ENCODE data around the gene EHBP1.
"Not testable (repeated sequence)": the region's sequence is repeated elsewhere in the genome, so short reads cannot be mapped to it uniquely, and the experiment has no call there.

The EHBP1 gene

DNA sequence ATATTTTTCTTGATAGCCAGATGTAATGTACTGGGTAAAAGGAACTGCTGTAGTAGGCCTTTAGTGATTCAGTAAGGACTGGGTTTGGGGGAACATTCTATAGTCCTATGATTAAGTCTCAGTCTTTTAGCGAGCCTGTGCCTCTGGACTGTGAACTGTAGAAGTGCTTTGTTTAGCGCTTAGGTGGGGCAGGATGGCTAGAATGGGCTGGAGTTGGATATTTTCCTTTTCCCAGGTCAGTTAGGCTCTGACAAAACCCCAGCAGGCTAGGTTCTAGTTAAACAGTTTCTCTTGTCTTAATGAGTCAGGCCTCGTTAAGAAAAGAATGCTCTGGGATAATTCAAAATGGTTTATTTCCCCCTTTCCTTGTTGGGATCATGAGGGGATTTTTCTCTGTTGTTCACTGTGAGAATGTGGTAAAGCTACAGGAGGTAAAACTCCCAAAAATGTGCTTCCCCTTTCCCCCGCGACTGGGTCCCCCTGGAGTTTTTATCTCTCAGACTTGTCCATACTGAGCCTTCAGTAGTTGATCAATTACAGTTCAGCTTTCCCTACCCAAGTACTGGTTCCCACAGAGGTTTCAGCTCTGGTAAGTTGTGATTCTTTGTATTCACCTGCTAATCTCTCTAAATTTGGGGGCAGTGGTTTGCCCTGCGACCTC lies 31.5 kb downstream of the EHBP1 start:
- DNase-seq (ENCODE audit: low spot score) = no peak

DNA sequence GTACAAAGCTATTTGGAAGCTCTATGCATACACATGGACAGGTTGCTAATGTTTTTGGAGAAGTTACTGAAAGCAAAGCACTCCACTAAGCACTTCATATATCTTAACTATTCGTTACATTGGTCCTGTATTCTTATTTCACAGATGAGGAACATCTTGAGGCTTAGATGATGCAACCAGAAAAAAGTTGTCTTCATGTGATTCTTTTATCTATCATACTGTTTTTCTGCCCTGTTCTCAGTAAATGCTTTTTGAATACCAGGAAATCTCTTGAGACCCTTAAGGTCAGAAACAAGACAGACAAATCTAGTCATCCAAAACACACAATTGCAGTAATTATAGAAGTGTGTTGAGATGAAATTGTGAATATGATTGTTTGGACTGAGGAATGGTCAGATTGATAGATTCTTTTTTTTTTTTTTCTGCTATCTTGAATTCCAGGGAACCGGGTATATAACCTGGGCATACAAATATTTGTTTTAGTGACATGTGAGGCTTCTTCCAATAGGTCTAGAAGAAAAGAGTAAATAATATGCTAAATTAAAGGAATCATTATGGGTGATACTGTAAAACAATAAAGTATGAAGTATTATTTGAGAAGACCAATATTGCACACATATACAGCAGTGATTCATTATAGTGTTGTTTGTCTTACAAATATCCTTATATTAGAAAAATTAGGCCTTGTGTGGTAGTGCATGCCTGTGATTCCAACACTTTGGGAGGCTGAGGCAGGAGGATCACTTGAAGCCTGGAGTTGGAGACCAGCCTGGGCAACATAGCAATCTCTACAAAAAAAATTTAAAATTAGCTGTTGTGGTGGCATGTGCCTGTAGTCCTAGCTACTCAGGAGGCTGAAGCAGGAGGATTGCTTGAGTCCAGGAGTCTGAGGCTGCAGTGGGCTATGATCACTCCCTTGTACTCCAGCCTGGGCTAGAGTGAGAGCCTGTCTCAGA lies 33.7 kb downstream of the EHBP1 start:
- DNase-seq (ENCODE audit: low spot score) = no peak

DNA sequence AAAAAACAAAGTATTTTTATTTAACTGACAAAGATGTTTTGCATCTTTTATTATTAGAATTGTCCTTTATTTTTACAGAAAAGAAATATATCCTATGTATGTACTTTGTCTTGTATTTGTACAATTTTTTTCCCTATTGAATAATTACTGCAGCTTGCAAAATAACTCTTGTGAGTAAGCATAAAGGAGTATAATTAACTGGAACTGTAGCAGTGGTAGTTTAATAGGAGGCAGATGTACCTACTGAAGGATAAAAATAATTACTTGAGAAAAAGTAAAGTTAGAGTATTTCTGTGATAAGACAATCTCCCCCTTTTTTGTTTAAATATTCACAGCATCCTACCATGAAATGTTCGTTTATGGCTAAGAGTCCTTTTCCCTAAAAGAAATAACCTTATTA lies 34.7 kb downstream of the EHBP1 start:
- peak; percentile 30 for DNase-seq (ENCODE audit: low spot score)

DNA sequence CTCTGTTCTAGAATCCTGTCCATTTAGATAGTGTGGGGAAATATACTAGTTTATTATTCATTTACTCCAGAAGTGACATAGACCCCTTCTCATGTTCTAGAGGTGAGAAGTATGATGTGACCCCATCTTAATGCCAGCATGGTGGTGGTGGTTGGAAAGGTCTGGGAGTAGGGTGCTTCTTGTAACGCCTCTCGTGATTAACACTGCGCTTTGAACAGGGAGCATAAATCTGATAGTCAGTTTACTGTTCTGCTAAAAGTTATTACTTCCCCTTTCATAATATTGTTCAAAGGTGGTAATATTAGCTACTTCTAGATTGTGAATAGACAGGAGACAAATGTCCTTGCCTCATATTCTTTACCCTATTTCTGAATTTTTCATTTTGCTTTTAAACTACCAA lies 35.6 kb downstream of the EHBP1 start:
- DNase-seq (ENCODE audit: low spot score) = no peak

DNA sequence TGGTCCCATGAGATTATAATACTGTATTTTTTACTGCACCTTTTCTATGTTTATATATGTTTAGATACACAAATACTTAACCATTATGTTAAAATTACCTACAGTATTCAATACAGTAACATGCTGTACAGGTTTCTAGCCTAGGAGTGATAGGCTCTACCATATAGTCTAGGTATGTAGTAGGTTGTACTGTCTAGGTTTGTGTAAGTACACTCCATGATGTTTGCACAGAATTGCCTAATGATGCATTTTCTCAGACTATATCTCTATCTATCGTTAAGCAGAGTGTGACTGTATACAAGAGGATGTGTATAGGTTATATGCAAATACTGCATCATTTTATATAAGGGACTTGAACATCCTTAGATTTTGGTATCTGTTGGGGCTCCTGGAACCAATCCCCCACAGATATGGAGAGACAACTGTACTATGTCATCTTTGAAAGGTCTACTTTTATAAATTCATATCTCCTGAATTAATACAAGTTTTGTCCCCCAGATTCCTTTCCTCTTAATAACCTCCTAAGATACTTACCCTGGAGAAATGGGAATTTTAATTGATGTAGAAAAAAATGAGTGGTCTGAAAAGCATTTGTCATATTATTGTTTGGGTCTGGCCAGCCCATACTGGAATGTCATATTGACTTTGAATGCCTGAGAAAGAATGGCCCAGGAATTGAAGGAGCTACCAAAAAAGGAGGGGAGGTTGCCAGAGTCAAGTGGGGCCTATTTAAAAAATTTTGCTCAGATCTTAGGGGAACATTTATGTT lies 36.6 kb downstream of the EHBP1 start:
- peak; percentile 31 for DNase-seq (ENCODE audit: low spot score)

DNA sequence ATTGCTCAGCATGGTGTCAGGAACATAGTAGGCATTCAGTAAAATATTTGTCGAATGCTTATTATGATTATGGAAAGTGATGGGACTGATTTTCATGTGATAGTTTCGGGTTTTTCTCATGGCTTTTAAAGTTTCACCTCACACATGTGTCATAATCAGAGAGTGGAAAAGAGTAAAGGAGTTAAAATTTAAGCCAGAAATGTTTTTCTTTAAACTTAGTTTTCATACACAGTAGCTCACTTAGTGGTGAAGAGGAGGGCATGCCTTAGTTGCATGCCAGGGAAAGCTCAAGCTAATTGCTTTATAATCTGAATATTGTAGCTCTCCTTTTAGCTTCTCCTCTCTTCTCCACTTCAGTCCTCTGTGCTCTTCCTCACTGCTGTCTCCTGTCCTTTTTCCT lies 38.0 kb downstream of the EHBP1 start:
- DNase-seq (ENCODE audit: low spot score) = no peak

DNA sequence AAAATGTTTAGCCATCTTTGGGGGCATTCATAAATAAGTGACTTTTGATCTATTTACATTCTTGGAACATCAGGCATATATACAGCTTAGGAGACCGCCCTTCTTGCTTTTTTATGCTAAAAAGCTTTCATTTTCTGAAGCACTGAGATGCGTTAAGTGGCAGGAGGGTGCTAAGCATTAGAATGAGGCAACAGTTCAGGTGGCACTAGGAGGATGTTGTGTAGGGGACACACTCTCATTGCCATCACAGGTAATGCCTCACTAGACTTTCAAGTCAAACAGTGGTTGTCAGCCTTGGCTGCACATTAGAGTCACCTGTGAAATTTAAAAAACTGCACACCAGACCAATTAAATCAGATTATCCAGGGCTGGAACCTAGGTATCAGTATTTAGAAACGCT lies 39.1 kb downstream of the EHBP1 start:
- no peak for DNase-seq (ENCODE audit: low spot score)

DNA sequence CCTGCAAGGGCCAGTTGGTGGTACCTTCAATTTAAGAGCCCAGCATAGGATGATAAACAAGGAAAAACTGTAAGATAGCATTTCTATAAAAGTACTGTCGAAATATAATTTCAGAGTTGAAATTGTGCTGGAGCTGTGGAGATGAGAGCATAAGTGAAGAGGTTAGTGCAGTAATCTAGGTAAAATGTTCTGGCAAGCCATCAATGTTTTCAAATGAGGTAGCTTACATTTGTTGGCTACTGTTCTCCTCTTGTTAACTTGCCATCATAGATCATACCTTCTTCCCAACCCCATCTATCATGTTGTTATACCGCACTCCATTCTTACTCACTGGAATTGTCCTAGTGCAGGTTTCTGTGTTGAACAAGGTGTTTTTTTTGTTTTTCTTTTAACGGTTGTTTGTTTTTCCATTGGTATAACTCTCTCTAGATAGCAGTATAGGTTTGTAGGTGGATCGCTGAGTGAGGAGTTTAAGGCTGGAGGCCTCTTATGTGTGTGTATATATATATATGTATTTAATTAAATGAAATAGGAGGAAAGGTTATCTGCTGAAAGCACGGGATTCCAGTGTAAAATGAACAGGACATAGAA lies 40.5 kb downstream of the EHBP1 start:
- DNase-seq (ENCODE audit: low spot score) = no peak

DNA sequence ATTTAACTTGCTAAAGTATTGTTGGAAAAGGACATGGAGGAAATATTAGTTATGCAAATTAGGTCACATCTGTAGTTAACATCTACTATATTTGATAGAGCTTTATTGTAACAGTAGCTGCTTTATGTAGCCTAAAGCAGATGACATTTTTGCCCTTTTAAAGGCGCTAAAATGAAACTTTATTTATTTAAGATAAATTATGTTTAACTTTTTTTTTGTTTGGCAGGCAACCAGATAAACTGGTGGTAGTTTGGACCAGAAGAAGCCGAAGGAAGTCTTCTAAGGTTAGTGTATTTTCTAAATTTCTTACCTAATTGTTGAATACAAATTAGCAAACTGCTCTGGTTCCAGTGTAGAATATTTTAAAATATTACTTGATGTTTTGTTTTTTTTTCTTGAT lies 41.7 kb downstream of the EHBP1 start:
- DNase-seq (ENCODE audit: low spot score) = no peak

DNA sequence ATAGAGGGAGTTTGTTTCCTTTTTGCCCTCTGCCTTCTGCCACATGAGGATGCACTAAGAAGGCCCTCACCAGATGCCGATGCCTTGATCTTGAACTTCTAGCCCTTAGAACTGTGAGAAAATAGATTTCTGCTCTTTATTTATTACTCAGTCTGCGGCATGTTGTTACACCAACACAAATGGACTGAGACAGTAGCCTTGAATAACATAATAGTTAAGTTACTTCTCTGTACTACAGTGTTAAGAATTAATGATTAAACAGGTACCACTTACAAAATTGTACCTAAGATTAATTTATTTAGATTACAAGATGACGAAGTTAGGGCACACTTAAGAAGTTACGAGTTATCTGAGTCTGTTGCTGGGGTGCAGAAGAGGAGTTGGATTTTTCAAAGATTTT lies 42.4 kb downstream of the EHBP1 start:
- DNase-seq (ENCODE audit: low spot score) = no peak

DNA sequence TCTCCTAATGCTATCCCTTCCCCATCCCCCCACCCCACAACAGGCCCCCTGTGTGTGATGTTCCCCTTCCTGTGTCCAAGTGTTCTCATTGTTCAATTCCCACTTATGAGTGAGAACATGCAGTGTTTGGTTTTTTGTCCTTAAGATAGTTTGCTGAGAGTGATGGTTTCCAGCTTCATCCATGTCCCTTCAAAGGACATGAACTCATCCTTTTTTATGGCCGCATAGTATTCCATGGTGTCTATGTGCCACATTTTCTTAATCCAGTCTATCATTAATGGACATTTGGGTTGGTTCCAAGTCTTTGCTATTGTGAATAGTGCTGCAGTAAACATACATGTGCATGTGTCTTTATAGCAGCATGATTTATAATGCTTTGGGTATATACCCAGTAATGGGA lies 43.6 kb downstream of the EHBP1 start:
- DNase-seq (ENCODE audit: low spot score) = not testable (repeated sequence)

DNA sequence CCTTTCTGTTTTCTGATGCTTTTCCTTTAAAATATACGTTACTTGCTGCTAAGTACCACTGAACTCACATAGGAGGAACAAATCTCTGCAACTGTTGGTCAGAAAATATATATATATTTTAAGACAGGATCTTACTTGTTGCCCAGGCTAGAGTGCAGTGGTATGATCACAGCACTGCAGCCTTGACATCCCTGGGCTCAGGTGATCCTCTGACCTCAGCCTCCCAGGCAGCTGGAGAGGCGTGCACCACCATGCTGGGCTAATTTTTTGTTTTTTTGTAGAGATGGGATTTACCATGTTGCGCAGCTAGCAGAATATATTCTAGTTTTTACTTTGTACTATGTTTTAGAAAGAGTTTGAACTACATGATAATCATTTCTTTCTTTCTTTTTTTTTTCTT lies 51.5 kb downstream of the EHBP1 start:
- DNase-seq (ENCODE audit: low spot score) = no peak

DNA sequence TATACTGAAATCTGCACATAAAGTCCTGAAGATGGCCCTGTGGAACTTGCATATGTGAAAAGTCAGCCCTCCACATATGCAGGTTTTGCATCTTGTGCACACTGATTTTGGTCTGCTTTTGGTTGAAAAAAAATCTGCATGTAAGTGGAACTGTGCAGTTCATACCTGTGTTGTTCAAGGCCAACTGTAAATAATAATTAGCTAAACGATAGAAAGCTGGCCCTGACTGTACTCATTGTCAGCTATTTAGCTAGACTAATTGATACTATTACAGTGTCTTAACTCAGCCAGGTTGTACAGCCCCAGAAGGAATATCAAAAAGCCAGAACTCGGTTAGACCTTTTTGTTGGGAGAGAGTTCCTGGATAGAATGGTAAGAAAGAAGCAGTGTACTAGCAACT lies 54.5 kb downstream of the EHBP1 start:
- DNase-seq (ENCODE audit: low spot score) = no peak

DNA sequence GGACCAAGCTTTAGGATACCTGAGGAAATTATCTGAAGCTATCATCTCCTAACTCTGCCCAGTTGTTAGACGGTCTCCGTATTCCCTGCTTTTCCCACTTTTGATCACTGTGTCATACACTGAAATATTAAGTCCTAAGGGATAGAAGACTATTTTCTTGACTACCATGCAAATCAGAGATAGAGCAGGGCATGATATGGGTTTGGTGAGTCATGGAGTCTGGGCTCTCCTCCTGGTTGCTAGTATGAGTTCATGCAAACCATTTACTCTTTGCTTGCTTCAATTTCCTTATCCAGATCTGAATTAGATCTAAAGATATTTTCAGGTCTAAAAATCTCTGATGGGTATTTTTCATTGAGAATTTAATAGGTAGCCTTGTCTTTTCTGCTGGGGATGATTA lies 55.0 kb downstream of the EHBP1 start:
- peak; percentile 64 for DNase-seq (ENCODE audit: low spot score)

DNA sequence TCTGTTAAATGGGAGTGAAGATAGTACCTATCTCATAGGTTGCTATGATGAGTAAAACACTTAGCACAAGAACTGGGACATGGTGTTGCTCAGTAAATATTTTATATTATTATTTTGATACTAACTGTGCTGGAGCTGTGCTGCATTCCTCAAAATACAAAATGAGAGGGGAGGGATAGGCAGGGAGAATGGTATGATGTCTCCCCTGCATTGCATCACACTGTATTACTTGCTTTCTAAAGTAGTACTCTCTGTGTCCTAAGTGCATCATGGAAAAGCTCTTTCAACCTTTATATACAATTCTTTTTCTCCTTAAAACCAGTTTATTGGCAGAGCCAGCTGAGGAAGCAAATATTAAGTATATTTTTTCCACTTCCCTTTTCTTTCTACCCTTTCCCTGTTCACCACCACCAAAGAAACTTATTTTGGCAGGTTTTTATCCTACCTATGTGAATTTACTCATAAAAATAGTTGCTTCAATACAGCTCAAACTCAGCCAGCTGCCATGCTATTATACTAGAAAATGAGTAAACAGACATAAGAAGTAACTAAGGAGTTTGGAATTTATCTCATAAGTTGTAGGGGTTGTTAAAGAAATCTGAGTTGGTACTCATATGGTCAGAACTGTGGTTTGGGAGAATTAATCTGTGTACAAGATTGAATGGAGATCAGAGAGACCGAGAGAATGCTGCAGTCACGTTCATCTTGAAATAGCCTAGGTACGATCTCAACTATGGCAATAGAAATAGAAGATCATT lies 60.3 kb downstream of the EHBP1 start:
- DNase-seq (ENCODE audit: low spot score) = no peak

DNA sequence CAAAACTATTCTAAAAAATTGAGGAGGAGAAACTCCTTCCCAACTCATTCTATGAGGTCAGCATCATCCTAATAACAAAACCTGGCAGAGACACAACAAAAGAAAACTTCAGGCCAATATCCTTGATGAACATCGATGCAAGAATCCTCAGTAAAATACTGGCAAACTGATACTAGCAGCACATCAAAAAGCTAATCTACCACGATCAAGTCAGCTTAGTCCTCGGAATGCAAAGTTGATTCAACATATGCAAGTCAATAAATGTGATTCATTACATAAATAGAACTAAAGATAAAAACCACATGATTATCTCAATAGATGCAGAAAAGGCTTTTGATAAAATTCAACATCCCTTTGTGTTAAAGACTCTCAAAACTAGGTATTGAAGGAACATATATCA lies 63.1 kb downstream of the EHBP1 start:
- DNase-seq (ENCODE audit: low spot score) = no peak

DNA sequence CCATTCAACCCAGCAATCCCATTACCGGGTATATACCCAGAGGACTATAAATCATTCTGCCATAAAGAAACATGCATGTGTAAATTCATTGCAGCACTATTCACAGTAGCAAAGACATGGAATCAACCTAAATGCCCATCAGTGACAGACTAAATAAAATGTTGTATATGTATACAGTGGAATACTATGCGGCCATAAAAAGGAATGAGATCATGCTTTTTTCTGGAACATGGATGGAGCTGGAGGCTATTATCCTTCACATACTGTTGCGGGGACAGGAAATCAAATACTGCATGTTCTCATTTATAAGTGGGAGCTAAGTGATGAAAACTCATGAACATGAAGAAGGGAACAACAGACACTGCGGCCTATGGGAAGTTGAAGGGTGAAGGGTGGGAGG lies 65.1 kb downstream of the EHBP1 start:
- no peak for DNase-seq (ENCODE audit: low spot score)

DNA sequence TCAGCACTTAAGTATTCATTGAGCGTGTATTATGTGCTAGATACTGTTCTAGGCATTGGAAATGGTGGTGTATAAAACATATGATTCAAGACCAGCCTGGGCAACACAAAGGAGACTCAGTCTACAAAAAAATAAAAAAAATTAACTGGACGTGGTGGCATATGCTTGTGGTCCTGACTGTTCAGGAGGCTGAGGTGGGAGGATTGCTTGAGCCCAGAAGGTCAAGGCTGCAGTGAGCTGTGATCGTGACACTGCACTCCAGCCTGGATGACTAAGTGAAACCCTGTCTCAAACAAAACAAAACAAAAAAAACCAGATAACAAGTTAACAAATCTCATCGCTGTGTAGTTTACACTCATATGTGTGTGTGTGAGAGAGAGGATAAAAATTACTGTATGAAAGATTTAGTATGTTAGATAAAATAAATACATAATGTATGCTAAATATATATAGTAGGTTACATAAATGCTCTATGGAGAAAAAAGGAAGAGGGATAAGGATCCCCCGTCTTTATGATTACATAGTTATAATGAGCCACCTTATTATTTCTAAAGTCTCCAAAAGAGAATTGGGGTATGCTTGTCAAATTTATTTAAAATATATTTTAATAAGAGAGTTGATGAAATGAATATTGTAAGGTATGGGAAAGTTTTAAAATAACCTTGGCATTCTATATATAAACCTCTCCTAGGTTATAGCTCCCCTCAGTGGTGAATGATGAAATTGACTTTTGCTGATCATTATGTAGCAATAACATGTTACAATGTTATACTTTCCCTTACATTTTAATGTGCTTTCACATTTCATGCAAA lies 69.2 kb downstream of the EHBP1 start:
- peak; percentile 35 for DNase-seq (ENCODE audit: low spot score)

DNA sequence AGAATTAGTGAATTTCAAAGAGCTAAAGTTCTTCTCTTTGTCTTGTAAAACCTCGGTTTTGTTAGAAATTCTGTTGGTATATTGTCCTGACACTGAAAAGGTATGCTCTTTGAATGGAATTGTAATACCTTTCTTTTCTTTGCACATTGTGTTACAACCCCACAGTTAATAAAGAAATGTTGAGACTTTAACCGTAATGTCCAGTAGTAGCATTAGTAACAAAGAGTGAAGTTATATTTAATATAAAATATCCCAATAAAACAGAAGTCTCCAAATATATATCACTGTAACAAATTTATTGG lies 69.8 kb downstream of the EHBP1 start:
- no peak for DNase-seq (ENCODE audit: low spot score)

DNA sequence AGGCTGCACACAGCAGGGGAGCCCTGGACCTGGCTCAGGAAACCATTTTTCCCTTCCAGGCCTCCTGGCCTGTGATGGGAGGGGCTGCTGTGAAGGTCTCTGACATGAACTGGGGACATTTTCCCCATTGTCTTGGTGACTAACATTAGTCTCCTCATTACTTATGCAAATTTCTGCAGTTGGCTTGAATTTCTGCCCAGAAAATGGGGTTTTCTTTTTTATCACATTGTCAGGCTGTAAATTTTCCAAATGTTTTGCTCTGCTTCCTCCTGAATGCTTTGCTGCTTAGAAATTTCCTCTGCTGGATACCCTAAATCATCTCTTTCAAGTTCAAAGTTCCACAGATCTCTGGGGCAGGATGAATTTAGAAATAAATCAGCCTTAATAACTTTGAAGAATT lies 78.2 kb downstream of the EHBP1 start:
- DNase-seq (ENCODE audit: low spot score) = no peak

DNA sequence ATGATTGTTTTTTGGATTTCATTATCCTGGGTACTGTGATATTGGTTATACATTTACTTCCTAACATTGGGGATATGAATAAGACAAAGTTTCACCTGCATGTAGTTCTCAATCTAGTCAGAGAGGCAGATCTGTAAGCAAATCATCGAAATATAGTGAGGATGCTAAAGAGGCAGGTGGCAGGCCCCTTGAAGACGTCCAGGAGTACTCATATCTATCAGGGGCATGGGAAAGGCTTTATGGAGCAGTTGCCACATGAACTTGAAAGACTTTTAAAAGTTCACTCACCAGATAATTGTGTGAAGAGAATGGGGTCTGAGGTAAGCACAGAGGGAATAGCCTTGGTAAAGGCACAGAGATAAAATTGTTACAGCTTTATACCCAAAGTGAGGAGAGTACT lies 78.8 kb downstream of the EHBP1 start:
- DNase-seq (ENCODE audit: low spot score) = no peak
